GM18526 (cell line): ENCODE measurements around the gene NAV2.

ENCODE experiments used
- POLR2A ChIP-seq: IDR thresholded peaks from 3 replicates; pipeline ENCODE4 v1.6.1; 2011; ENCODE audit not compliant: insufficient read length; ENCODE audit errors: extremely low read depth

Gene NAV2

GRCh38 chr11:20127671-20128527, 415.3 kb downstream of the NAV2 start:
- TF ChIP-seq POLR2A: no peak

DNA sequence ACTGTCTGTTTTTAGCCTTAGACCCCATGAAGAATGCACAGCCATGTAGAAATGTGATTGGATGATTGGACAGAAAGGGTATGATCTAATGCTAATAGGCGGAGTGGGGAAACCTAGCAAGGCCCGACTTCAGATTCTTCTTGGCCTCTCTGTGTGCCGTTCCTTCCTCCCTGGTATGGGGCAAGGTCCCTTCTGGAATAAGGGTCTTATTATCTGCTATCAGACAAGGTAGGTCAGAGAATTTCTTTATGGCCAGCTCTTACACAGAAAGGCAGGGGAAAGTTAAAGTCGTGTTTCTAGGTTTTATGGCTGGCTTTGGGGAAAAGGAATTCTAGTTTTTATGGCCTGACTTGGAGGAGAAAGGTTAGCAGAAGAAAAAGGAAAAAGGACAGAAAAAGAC, 417.0 kb downstream of the NAV2 start:
- no peak for TF ChIP-seq POLR2A

DNA sequence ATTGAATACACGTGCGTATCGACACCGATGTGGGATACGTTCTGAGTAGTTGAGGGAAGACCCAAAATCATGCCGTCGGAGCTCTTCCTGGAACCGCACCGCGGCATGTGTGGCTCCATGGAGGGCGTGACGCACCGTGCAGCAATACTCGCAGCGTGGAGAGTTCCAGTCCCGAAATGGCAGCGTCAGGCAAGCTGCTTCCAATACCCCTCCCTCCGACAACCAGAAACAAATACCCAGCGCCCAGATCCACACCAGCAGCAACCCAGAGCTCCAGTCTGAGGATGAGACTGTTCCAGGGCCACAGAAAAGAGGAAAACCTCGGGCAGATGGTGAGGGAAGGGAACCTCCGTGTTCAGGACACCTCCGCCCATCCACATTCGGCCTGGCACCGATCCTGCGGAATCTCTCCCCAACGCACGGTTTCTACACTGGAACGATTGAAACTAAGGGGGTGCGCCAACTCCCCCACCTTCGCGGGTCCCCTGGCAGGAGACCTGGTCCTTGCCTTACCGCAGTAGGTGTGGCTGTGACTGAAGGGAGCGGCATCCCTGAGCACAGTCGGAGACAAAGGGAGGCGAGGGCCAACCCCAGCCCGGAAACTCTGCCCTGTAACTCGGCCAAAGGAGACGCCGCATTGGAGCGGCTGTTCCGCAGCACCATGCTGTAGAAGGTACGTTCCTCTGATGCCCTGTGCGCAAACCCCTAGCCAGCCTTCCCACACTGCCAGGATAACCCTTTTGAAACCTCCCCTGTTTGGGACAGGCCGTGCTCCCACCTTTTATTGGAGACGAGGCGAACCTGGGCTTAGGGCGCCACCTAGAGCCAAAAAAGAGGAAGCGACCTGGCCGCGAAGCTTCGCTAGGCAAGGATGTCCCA, 419.4 kb downstream of the NAV2 start:
- no peak for TF ChIP-seq POLR2A

DNA sequence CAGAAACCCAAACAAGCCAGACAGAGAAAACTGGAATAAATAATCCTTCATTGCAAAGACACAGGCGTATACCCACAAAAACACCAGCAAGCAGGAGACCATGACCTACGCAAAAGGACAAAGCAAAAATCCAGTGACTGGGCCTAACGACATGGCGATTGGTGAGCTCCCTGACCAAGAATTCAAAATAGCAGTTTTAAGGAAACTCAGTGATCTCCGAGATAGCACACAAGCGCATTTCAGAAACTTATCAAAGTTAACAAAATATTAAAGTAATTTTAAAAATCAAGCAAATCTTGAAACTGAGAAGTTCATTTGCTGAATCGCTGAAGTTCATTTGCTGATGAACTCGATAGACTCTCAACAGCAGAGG, 420.0 kb downstream of the NAV2 start:
- TF ChIP-seq POLR2A: no peak

DNA sequence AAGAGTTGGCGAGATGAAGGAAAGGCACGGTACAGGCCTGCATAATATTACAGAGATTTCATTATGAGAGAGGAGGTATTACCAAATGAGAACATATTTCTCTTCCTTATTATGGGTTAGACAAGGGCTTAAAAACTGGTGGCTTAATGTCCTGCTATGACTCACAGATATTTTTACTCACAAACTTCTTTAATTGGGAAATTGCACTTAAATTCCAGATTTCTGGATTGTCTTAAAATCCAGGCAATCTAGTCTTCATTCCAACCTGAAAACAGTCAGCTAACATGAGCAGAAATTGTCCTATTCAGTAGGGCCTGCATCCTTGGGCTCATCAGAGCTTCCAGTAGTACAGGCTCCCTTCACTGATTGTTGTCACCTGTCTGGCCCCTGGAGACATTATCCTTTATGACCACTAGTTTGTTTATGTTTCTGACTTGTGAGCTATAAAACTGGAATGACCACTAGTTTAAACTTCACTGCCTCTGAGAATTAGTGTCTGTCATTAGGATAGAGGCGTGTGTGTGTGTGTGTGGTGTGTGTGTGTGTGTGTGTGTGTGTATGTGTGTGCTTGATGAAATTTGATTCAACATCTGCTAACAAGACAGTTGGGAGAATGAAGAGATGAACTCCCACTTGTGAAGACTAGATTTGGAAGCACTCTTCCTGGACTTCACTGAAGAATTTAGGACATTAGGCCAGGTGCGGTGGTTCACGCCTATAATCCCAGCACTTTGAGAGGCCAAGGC, 422.5 kb downstream of the NAV2 start:
- no peak for TF ChIP-seq POLR2A

- no peak for TF ChIP-seq POLR2A
Observed at GRCh38 chr11:20137637-20138036, 425.0 kb downstream of the NAV2 start.

DNA sequence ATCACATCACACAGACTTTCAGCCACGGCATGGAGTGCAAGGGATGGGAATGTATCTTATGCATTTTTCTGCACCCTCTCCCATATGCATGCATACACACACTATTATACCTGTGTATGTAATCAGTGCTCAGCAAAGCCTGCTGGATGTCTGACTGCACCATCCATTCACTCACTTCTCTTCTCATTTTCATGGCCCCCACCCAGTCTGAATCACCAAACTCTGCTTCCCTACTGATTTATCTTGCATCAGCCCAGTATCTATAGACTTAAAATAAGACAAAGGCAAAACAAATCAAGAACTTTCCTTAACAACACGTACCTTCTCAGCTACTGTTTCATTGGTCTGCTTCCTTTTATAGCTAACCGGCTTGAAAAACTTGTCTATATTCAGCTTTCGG, 426.1 kb downstream of the NAV2 start:
- TF ChIP-seq POLR2A: no peak

DNA sequence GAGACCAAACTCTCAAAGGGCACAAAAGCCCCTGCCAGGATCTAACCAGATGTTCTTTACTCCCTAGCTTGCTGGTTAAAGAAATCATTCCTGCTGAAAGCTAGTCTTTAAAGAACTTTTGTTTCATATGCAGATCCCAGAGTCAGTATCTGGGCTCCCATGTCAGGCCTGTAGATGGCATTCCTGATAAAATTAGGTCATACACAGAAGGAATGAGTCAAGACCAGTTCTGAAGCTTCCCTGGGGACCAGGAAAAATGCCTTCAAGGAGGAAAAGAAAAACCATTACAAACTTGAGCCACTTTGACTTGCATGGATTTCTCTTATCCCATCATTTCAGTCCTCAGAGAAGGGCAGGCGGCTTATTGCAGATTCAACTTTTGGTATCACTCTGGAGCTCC, 441.7 kb downstream of the NAV2 start:
- TF ChIP-seq POLR2A: no peak

DNA sequence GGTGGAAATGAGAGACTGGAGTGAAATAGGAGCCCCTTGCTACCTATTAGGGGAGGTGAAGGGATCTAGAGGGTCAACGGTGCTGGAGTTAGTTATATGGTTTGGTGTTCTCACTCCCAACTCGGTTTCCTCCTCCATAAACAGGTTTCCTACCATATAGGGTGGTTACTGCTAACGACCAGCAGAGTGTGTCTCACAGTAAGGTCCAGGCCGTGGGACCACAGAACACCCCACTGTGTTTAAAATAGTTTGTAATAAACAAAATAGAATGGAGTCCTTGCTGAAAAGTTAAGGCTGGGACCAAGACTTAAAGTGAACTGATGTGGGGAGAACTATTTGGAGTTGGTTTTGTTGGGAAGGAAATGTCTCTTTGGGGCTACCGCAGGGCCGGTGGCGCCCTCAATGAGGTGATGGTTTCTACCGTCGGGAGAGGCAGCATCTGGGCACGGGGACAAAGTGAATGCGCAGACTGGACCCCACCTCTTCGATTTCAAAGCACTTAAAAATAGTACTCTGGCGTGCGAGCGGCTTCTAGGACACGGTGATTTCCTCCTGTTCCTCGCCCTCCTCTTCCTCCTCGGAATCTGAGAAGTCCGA, 443.1 kb downstream of the NAV2 start:
- no peak for TF ChIP-seq POLR2A

DNA sequence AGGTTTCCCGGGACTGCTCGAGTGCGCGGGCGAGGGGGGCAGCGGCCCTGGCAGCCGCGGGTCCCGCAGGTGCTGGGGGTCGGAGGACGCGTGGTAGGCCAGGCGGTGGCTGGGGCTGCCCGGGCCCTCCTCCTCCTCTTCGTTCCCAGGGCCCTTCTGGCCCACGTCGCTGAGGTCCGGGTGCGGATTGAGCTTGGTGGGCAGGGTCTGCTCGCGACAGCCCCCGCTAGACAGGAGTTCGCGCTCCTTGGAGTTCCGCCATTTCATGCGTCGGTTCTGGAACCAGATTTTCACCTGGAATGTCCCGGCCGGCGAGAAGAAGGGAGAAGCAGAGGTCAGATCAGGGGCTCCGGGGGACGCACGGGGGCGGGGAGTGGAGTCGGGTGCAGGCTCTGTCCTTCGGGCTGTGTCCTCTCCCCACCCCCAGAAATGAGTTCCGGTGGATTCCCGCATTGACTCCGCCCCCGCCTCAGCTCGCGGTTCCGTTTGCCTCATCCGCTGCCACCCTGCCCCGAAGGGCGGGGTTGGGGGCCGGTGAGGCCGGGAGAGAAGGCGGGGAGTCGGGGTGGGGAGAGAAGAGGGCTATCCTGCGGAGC, 443.7 kb downstream of the NAV2 start:
- no peak for TF ChIP-seq POLR2A

GRCh38 chr11:20156876-20157613, 444.4 kb downstream of the NAV2 start:
- TF ChIP-seq POLR2A: no peak

GRCh38 chr11:20157728-20158127, 445.1 kb downstream of the NAV2 start:
- no peak for TF ChIP-seq POLR2A

- no peak for TF ChIP-seq POLR2A
Observed at GRCh38 chr11:20158597-20159257, 446.1 kb downstream of the NAV2 start.
